Parathyroid adenoma (tissue), 2 donors: ENCODE data around the gene CRTC2.

Experiments used
- H2AFZ ChIP-seq: fragments of 300-600 bp; sonication (generic); one replicate; pipeline ENCODE4 v1.7.0; 2017; ENCODE audit warnings: antibody characterized with exemption, mild to moderate bottlenecking
- H3K27ac ChIP-seq: fragments of 300-600 bp; sonication (generic); one replicate; pipeline ENCODE4 v1.7.0; 2017
- H3K27me3 ChIP-seq: fragments of 300-600 bp; sonication (generic); one replicate; pipeline ENCODE4 v1.7.0; 2017; ENCODE audit warnings: low read length; ENCODE audit not compliant: control insufficient read depth, insufficient read depth
- H3K36me3 ChIP-seq: fragments of 300-600 bp; sonication (generic); one replicate; pipeline ENCODE4 v1.7.0; 2017; ENCODE audit warnings: low read length; ENCODE audit not compliant: control insufficient read depth, insufficient read depth
- H3K4me1 ChIP-seq: fragments of 300-600 bp; sonication (generic); one replicate; pipeline ENCODE4 v1.7.0; 2017; ENCODE audit warnings: control low read depth
- H3K4me2 ChIP-seq: fragments of 300-600 bp; sonication (generic); one replicate; pipeline ENCODE4 v1.7.0; 2017; ENCODE audit warnings: low read length
- H3K4me3 ChIP-seq: fragments of 300-600 bp; sonication (generic); one replicate; pipeline ENCODE4 v1.7.0; 2017; ENCODE audit warnings: low read depth, low read length
- H3K79me2 ChIP-seq: fragments of 300-600 bp; sonication (generic); one replicate; pipeline ENCODE4 v1.7.0; 2017; ENCODE audit warnings: control low read depth
- H3K9ac ChIP-seq: fragments of 300-600 bp; sonication (generic); one replicate; pipeline ENCODE4 v1.7.0; 2017; ENCODE audit warnings: mild to moderate bottlenecking
- H3K9me3 ChIP-seq: fragments of 300-600 bp; sonication (generic); one replicate; pipeline ENCODE4 v1.7.0; 2017; ENCODE audit warnings: low read length; ENCODE audit not compliant: control insufficient read depth
- TF ChIP-seq, protein P1 (sequence below): fragments of 300-600 bp; sonication (generic); IDR thresholded peaks from one replicate; pipeline ENCODE4 v1.7.0; 2017; ENCODE audit warnings: antibody characterized with exemption, mild to moderate bottlenecking
- donor health status: primary hyperparathyroidism.

Gene CRTC2

GRCh38 chr1:153939476-153939875, 18.9 kb downstream of the CRTC2 start:
- no peak overlapping the region for H3K4me2 ChIP-seq
- no peaks in the 10 kb centered on the region for H3K36me3 ChIP-seq
- no peaks in the 10 kb centered on the region for H3K79me2 ChIP-seq
- no peak overlapping the region for H2AFZ ChIP-seq
- H3K27ac ChIP-seq: no peak overlapping the region
- H3K9ac ChIP-seq: no peak overlapping the region
- no peaks in the 10 kb centered on the region for H3K27me3 ChIP-seq
- H3K4me3 ChIP-seq: no peak overlapping the region
- TF ChIP-seq, protein P1, sequence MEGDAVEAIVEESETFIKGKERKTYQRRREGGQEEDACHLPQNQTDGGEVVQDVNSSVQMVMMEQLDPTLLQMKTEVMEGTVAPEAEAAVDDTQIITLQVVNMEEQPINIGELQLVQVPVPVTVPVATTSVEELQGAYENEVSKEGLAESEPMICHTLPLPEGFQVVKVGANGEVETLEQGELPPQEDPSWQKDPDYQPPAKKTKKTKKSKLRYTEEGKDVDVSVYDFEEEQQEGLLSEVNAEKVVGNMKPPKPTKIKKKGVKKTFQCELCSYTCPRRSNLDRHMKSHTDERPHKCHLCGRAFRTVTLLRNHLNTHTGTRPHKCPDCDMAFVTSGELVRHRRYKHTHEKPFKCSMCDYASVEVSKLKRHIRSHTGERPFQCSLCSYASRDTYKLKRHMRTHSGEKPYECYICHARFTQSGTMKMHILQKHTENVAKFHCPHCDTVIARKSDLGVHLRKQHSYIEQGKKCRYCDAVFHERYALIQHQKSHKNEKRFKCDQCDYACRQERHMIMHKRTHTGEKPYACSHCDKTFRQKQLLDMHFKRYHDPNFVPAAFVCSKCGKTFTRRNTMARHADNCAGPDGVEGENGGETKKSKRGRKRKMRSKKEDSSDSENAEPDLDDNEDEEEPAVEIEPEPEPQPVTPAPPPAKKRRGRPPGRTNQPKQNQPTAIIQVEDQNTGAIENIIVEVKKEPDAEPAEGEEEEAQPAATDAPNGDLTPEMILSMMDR: no peak
- no peaks in the 10 kb centered on the region for H3K4me1 ChIP-seq
- no peaks in the 10 kb centered on the region for H3K9me3 ChIP-seq

- Histone ChIP-seq H3K4me2 (no peak overlapping the region), H3K27me3 (no peaks in the 10 kb centered on the region), H3K36me3 (no peaks in the 10 kb centered on the region), H3K9ac (no peak overlapping the region), H3K9me3 (no peaks in the 10 kb centered on the region), H3K27ac (no peak overlapping the region), H3K4me1 (no peaks in the 10 kb centered on the region), H3K4me3 (no peak overlapping the region), H2AFZ (no peak overlapping the region), H3K79me2 (no peaks in the 10 kb centered on the region)
- TF ChIP-seq, protein P1: no peak
Measured at GRCh38 chr1:153938996-153939395, 19.4 kb downstream of the CRTC2 start.

DNA sequence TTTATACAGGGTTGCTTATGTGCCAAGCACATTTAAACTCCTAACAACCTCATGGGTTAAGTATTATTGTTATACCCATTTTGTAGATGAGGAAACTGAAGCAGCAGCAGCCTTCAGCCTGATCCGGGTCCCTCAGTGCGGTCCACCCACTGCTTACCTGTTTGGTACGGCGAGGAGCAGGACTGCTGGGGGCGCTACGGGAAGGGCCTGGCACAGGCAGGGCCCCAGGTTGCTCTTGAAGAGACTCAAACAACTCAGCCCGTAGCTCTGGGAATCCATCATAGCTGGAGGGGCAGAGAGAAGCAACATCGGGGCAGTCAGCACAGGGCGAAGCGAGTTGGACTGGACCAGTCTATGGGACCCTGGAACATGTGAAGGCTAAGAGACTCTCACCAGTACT, 21.1 kb downstream of the CRTC2 start:
- no peak overlapping the region for H3K9ac ChIP-seq
- no peaks in the 10 kb centered on the region for H3K9me3 ChIP-seq
- H3K36me3 ChIP-seq: no peaks in the 10 kb centered on the region
- TF ChIP-seq, protein P1: no peak
- no peaks in the 10 kb centered on the region for H3K79me2 ChIP-seq
- no peak overlapping the region for H3K4me2 ChIP-seq
- no peak overlapping the region for H3K27ac ChIP-seq
- H3K4me1 ChIP-seq: no peaks in the 10 kb centered on the region
- H3K4me3 ChIP-seq: no peak overlapping the region
- H3K27me3 ChIP-seq: no peaks in the 10 kb centered on the region
- H2AFZ ChIP-seq: no peak overlapping the region

DNA sequence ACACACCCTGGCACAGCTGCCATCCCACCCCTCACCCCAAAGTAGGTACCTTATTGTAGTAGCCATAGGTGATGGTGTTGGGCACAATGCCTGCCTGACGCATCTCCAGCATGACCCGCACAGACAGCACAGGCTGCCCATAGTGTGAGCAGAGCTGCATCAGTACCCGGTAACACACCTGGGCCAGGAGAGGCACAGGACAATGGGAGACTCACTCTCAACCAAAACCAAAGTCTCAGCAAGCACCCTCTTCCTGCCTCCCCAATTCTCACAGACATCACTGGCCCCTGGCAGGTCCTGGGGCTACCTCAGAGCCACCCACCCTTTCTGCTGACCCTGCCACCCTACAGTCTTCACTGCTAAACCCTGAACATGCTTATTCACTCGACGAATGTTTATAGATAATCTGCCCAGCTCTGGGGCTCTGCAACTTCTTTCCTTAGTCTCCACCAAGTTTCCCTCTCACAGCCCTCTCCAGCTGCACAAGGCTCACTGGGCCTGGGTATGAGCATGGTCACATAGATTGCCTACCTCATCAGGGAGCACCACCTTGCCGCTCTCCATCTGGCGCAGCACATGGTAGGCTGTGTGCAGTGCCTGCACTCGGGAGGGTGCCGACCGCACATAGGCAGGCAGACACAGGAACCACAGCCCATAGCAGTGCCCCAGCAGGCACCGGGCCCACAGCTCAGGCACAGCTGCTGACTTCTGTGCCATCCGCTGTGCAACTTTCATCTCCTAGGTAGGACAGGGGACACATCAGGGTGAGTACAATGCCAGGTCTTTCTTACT, 22.2 kb downstream of the CRTC2 start:
- no peak overlapping the region for H3K27ac ChIP-seq

More for the DNA sequence above, 22.2 kb downstream of the CRTC2 start:
- H3K79me2 ChIP-seq: no peaks in the 10 kb centered on the region
- no peaks in the 10 kb centered on the region for H3K9me3 ChIP-seq
- no peak overlapping the region for H3K4me3 ChIP-seq
- TF ChIP-seq, protein P1: no peak
- H3K36me3 ChIP-seq: no peaks in the 10 kb centered on the region
- no peaks in the 10 kb centered on the region for H3K4me1 ChIP-seq
- no peak overlapping the region for H3K4me2 ChIP-seq
- no peaks in the 10 kb centered on the region for H3K27me3 ChIP-seq
- no peak overlapping the region for H2AFZ ChIP-seq
- no peak overlapping the region for H3K9ac ChIP-seq
